ENCODE results near the gene LMO4. TPM values are rescaled to one million over a fixed set of nuclear protein-coding genes. Genes with fewer than 3 reads are reported as not detected.
A peak's percentile ranks its signal among the peaks of the same experiment; 100 is the strongest.

Gene LMO4
- total RNA-seq, 1 experiment from 2014 or later: 88.9 TPM

DNA sequence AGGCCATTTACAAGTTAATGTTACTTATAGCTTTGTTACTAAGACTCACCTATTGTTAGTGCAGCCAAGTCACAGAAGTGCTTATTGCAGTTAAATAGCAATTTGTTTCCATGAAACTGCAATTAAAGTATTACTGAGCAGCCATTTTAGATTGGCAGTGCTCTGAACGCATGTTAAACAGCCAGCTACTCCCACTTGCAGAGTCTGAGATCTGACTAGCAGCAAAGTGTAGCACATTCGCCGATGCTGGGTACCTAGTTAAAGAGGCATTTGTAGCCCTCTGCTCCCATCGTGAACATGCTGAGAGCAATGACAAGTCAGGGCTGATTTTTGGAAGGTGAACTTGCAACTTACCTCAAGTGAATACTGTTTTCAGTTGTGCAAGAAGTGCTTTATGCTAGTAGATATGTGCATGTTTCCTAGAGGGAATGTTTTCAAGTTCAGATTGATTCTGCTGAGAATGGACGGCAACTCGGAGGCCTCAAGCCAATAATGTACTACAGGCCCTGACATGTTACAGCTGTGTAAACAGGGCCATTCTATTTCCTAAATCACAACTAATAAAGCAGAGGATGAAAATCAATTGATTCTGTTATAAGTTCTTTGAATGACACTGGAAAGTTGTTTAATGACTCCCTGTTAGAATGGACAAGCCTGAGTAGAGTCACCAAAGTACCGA, 19.8 kb downstream of the LMO4 start (continued):
- TF ChIP-seq ZNF423 (CRISPR knock-in tag; IDR thresholded peaks at IDR 0.05) (no peak), GRHL2 (CRISPR knock-in tag; IDR thresholded peaks at IDR 0.05; ENCODE audit: insufficient replicate concordance, severe bottlenecking) (no peak), ZNF532 (CRISPR knock-in tag; IDR thresholded peaks at IDR 0.05; ENCODE audit: borderline replicate concordance) (no peak)
- TF ChIP-seq, protein P1, sequence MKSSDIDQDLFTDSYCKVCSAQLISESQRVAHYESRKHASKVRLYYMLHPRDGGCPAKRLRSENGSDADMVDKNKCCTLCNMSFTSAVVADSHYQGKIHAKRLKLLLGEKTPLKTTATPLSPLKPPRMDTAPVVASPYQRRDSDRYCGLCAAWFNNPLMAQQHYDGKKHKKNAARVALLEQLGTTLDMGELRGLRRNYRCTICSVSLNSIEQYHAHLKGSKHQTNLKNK (CRISPR knock-in tag; IDR thresholded peaks at IDR 0.05): no peak

DNA sequence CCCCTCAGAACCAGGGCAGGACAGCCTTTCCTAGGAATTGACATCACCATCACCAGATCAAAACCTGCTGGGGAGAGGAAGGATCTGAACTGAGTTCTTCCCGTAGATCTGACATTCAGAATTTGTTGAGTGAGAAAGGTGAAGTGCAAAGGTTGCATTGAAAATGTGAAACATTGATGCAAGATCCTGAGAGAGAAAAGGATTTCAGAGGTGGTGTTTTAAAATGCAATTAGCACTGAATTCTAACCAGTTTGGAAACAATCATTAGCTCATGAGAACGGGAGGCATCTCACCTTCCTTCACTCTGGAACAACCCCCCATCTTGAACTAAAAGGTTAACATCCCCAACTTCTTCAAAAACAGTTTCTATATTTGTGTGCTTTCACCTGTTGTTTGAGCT, 20.4 kb downstream of the LMO4 start:
- Mint-ChIP-seq H3K36me3 (peaks cover 14% of the 10 kb centered on the region), H3K27ac (peak overlapping the region; percentile 52; the same call in 1 of the 2 replicates), H3K27me3 (ENCODE audit: low read depth) (no peaks in the 10 kb centered on the region), H3K4me3 (no peak overlapping the region), H3K4me1 (peaks cover 62% of the 10 kb centered on the region), H3K9me3 (no peaks in the 10 kb centered on the region)
- no peak for DNase-seq (ENCODE audit: low spot score)
- POLR2A ChIA-PET: no interaction called here
- ATAC-seq: no peak
- TF ChIP-seq, protein P2, sequence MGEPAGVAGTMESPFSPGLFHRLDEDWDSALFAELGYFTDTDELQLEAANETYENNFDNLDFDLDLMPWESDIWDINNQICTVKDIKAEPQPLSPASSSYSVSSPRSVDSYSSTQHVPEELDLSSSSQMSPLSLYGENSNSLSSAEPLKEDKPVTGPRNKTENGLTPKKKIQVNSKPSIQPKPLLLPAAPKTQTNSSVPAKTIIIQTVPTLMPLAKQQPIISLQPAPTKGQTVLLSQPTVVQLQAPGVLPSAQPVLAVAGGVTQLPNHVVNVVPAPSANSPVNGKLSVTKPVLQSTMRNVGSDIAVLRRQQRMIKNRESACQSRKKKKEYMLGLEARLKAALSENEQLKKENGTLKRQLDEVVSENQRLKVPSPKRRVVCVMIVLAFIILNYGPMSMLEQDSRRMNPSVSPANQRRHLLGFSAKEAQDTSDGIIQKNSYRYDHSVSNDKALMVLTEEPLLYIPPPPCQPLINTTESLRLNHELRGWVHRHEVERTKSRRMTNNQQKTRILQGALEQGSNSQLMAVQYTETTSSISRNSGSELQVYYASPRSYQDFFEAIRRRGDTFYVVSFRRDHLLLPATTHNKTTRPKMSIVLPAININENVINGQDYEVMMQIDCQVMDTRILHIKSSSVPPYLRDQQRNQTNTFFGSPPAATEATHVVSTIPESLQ (CRISPR knock-in tag; IDR thresholded peaks at IDR 0.05): no peak
- TF ChIP-seq PRRX2 (CRISPR knock-in tag; IDR thresholded peaks at IDR 0.05): no peak
- no peak for TF ChIP-seq ZNF121 (CRISPR knock-in tag; IDR thresholded peaks at IDR 0.05)
- no peak for TF ChIP-seq USF2 (CRISPR knock-in tag; IDR thresholded peaks at IDR 0.05)
- TF ChIP-seq, protein P3, sequence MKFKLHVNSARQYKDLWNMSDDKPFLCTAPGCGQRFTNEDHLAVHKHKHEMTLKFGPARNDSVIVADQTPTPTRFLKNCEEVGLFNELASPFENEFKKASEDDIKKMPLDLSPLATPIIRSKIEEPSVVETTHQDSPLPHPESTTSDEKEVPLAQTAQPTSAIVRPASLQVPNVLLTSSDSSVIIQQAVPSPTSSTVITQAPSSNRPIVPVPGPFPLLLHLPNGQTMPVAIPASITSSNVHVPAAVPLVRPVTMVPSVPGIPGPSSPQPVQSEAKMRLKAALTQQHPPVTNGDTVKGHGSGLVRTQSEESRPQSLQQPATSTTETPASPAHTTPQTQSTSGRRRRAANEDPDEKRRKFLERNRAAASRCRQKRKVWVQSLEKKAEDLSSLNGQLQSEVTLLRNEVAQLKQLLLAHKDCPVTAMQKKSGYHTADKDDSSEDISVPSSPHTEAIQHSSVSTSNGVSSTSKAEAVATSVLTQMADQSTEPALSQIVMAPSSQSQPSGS (CRISPR knock-in tag; IDR thresholded peaks at IDR 0.05; ENCODE audit: borderline replicate concordance, low read depth): no peak
- no peak for TF ChIP-seq SOX15 (CRISPR knock-in tag; IDR thresholded peaks at IDR 0.05)
- no peak for TF ChIP-seq ZSCAN18 (CRISPR knock-in tag; IDR thresholded peaks at IDR 0.05)
- TF ChIP-seq TCF7 (CRISPR knock-in tag; IDR thresholded peaks at IDR 0.05; ENCODE audit: low read depth): no peak
- TF ChIP-seq TP53 (CRISPR knock-in tag; IDR thresholded peaks at IDR 0.05): no peak
- no peak for TF ChIP-seq IRF1 (CRISPR knock-in tag; IDR thresholded peaks at IDR 0.05)
- no peak for TF ChIP-seq SP1 (CRISPR knock-in tag; conservative IDR thresholded peaks at IDR 0.05)
- TF ChIP-seq ZNF219 (CRISPR knock-in tag; IDR thresholded peaks at IDR 0.05; ENCODE audit: borderline replicate concordance): no peak
- TF ChIP-seq, protein P4, sequence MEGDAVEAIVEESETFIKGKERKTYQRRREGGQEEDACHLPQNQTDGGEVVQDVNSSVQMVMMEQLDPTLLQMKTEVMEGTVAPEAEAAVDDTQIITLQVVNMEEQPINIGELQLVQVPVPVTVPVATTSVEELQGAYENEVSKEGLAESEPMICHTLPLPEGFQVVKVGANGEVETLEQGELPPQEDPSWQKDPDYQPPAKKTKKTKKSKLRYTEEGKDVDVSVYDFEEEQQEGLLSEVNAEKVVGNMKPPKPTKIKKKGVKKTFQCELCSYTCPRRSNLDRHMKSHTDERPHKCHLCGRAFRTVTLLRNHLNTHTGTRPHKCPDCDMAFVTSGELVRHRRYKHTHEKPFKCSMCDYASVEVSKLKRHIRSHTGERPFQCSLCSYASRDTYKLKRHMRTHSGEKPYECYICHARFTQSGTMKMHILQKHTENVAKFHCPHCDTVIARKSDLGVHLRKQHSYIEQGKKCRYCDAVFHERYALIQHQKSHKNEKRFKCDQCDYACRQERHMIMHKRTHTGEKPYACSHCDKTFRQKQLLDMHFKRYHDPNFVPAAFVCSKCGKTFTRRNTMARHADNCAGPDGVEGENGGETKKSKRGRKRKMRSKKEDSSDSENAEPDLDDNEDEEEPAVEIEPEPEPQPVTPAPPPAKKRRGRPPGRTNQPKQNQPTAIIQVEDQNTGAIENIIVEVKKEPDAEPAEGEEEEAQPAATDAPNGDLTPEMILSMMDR (IDR thresholded peaks at IDR 0.05): no peak
- TF ChIP-seq ZNF232 (CRISPR knock-in tag; IDR thresholded peaks at IDR 0.05): no peak
- TF ChIP-seq ATF1 (CRISPR knock-in tag; IDR thresholded peaks at IDR 0.05): no peak
- no peak for TF ChIP-seq ZNF416 (CRISPR knock-in tag; IDR thresholded peaks at IDR 0.05)
- TF ChIP-seq NFYB (CRISPR knock-in tag; conservative IDR thresholded peaks at IDR 0.05; ENCODE audit: low read depth): no peak
- no peak for TF ChIP-seq ZNF138 (CRISPR knock-in tag; conservative IDR thresholded peaks at IDR 0.05)
- TF ChIP-seq NR2C2 (CRISPR knock-in tag; IDR thresholded peaks at IDR 0.05): no peak
- CTCF ChIA-PET: no interaction called here

All from WTC11 (cell line).